Loucy (cell line): ENCODE data around the gene ZDHHC18.
A peak's percentile ranks its signal among the peaks of the same experiment; 100 is the strongest.

ENCODE experiments used
- H2AFZ ChIP-seq: fragments of 200-600 bp; sonication (generic); 2 replicates; pipeline ENCODE4 v1.6.0; 2016; ENCODE audit warnings: antibody characterized with exemption, mild to moderate bottlenecking, low read length, moderate library complexity
- H3F3A ChIP-seq: fragments of 200-600 bp; 2 replicates; pipeline ENCODE4 v1.6.0; 2016; ENCODE audit warnings: antibody characterized with exemption, low read depth, mild to moderate bottlenecking
- H3K27me3 ChIP-seq: fragments of 200-600 bp; sonication (generic); 2 replicates; pipeline ENCODE4 v1.6.1; 2014; ENCODE audit warnings: low read length, mild to moderate bottlenecking; ENCODE audit not compliant: insufficient read depth, poor library complexity, severe bottlenecking
- H3K36me3 ChIP-seq: fragments of 200-600 bp; sonication (generic); 2 replicates; pipeline ENCODE4 v1.6.1; 2016; ENCODE audit warnings: low read length; ENCODE audit not compliant: insufficient read depth
- H3K4me1 ChIP-seq: fragments of 200-600 bp; sonication (generic); 2 replicates; pipeline ENCODE4 v1.5.1; 2014; ENCODE audit warnings: low read length, mild to moderate bottlenecking; ENCODE audit not compliant: insufficient read depth, poor library complexity, severe bottlenecking
- H3K4me2 ChIP-seq: fragments of 200-600 bp; sonication (generic); 2 replicates; pipeline ENCODE4 v1.6.0; 2014; ENCODE audit warnings: antibody characterized with exemption, low read length, low read depth, mild to moderate bottlenecking; ENCODE audit not compliant: poor library complexity, severe bottlenecking
- H3K4me3 ChIP-seq: fragments of 200-600 bp; sonication (generic); 2 replicates; pipeline ENCODE4 v1.5.1; 2014; ENCODE audit warnings: low read length, mild to moderate bottlenecking, mixed read lengths; ENCODE audit not compliant: poor library complexity, severe bottlenecking
- H3K79me2 ChIP-seq: fragments of 200-600 bp; sonication (generic); 2 replicates; pipeline ENCODE4 v1.6.1; 2014; ENCODE audit warnings: low read length; ENCODE audit not compliant: insufficient read depth
- H3K9ac ChIP-seq: fragments of 200-600 bp; sonication (generic); 2 replicates; pipeline ENCODE4 v1.6.0; 2014; ENCODE audit warnings: mild to moderate bottlenecking, low read depth, low read length, moderate library complexity; ENCODE audit not compliant: poor library complexity, severe bottlenecking
- H3K9me2 ChIP-seq: fragments of 200-600 bp; sonication (generic); replicated peaks from 2 replicates; pipeline ENCODE4 v1.6.1; 2016; ENCODE audit warnings: low read depth, low read length, mixed read lengths
- H3K9me3 ChIP-seq: fragments of 200-600 bp; sonication (generic); 2 replicates; pipeline ENCODE4 v1.6.1; 2014; ENCODE audit warnings: mild to moderate bottlenecking, antibody characterized with exemption, low read length, low read depth; ENCODE audit not compliant: insufficient read depth
- H4K20me1 ChIP-seq: fragments of 200-600 bp; sonication (generic); 2 replicates; pipeline ENCODE4 v1.6.0; 2014; ENCODE audit warnings: antibody characterized with exemption, low read length, mild to moderate bottlenecking; ENCODE audit not compliant: insufficient read depth, poor library complexity, severe bottlenecking
- CTCF ChIP-seq: fragments of 200-600 bp; sonication (generic); conservative IDR thresholded peaks from 2 replicates; pipeline ENCODE4 v1.5.1; 2014; ENCODE audit warnings: mild to moderate bottlenecking, antibody characterized with exemption, low read length
- EZH2phosphoT487 ChIP-seq: fragments of 200-600 bp; IDR thresholded peaks from 2 replicates; pipeline ENCODE4 v1.6.1; 2018; ENCODE audit warnings: antibody characterized with exemption, mild to moderate bottlenecking, moderate library complexity, borderline replicate concordance

Gene ZDHHC18

GRCh38 chr1:26853156-26853555, 26.7 kb downstream of the ZDHHC18 start:
- Histone ChIP-seq H3K36me3 (peaks cover 68% of the 10 kb centered on the region; the same call in 1 of the 2 replicates), H3K4me3 (no peak overlapping the region), H3K4me2 (no peak overlapping the region), H3K9me2 (no peaks in the 10 kb centered on the region), H3K9me3 (no peaks in the 10 kb centered on the region), H2AFZ (no peak overlapping the region), H3F3A (no peaks in the 10 kb centered on the region), H3K9ac (no peak overlapping the region), H3K4me1 (no peaks in the 10 kb centered on the region), H4K20me1 (no peaks in the 10 kb centered on the region), H3K27me3 (no peaks in the 10 kb centered on the region), H3K79me2 (no peaks in the 10 kb centered on the region)
- no peak for TF ChIP-seq EZH2phosphoT487
- peak; percentile 88 for TF ChIP-seq CTCF

GRCh38 chr1:26853600-26853999, 27.1 kb downstream of the ZDHHC18 start:
- H3K4me1 ChIP-seq, result no peaks in the 10 kb centered on the region
- H3K4me2 ChIP-seq, result no peak overlapping the region
- no peak overlapping the region for H3K4me3 ChIP-seq
- H3K9me2 ChIP-seq, result no peaks in the 10 kb centered on the region
- no peaks in the 10 kb centered on the region for H3K79me2 ChIP-seq
- no peak overlapping the region for H3K9ac ChIP-seq
- no peaks in the 10 kb centered on the region for H3K27me3 ChIP-seq
- peaks cover 64% of the 10 kb centered on the region; the same call in 1 of the 2 replicates for H3K36me3 ChIP-seq
- no peaks in the 10 kb centered on the region for H3F3A ChIP-seq
- TF ChIP-seq CTCF (no peak), EZH2phosphoT487 (no peak)
- H4K20me1 ChIP-seq, result no peaks in the 10 kb centered on the region
- H3K9me3 ChIP-seq, result no peaks in the 10 kb centered on the region
- no peak overlapping the region for H2AFZ ChIP-seq

- H3K9ac ChIP-seq, result no peak overlapping the region
- H3K4me1 ChIP-seq, result no peaks in the 10 kb centered on the region
- no peaks in the 10 kb centered on the region for H3K9me2 ChIP-seq
- H3K27me3 ChIP-seq, result no peaks in the 10 kb centered on the region
- TF ChIP-seq EZH2phosphoT487 (no peak), CTCF (no peak)
- no peak overlapping the region for H3K4me3 ChIP-seq
- H3K36me3 ChIP-seq, result peaks cover 51% of the 10 kb centered on the region; the same call in 1 of the 2 replicates
- H3K9me3 ChIP-seq, result no peaks in the 10 kb centered on the region
- no peaks in the 10 kb centered on the region for H3K79me2 ChIP-seq
- H3K4me2 ChIP-seq, result no peak overlapping the region
- no peaks in the 10 kb centered on the region for H3F3A ChIP-seq
- H4K20me1 ChIP-seq, result no peaks in the 10 kb centered on the region
- no peak overlapping the region for H2AFZ ChIP-seq
Observed at GRCh38 chr1:26854906-26855305, 28.4 kb downstream of the ZDHHC18 start.
